ENCODE measurements around the gene CADM3. TPM values are rescaled to one million over a fixed set of nuclear protein-coding genes. Genes with fewer than 3 reads are reported as not detected.

The CADM3 gene
- total and polyA plus RNA-seq, 12 donors, result 0.83 to 7.8 (median 2.8) TPM; not detected in 1

DNA sequence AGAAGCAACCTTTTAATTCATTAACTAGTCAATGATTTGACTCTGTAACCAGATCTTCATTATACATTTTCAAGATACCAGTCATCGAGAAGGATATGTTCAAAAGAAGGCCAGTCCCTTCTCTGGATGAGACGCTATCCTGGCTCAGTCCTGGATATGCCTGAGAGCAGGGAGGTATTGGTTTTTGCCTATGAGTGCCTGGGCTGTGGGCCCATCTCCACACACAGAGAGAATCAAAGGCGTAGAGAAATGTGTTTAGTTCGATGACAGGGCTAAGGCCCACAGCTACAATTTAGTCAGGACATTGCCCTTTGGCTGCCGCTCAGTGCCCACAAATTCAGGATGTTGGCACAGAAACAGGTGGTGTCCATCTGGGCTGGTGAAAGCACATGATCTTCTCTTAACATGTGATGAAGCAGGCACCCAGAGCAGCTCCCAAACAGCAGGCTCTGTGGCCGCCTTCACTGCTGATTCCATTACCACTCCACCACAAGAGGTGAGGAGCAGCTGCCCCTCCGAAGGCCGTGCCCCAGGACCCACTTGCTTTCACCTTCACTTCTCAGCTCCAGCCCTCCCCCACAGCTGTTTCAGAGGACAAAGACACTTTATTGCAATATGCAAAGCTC is 58.0 kb downstream of the CADM3 start:
- Histone ChIP-seq H3K4me3 (no peak overlapping the region), H3K27me3 (no peaks in the 10 kb centered on the region), H3K4me1 (replicated peaks in 1 of 2) (no peaks in the 10 kb centered on the region), H3K36me3 (replicated peaks in 1 of 2) (no peaks in the 10 kb centered on the region), H3K27ac (no peak overlapping the region), H3K9me3 (replicated peaks in 1 of 3) (no peaks in the 10 kb centered on the region)
- 76 to 81% (median 80%) methylated on average over 8 of the region's 8 CpGs for WGBS, 4 donors
- no peak for DNase-seq
- TF ChIP-seq POLR2A (IDR thresholded peaks at IDR 0.05), result no peak
- no peak for TF ChIP-seq CTCF (IDR thresholded peaks at IDR 0.05)
- intact Hi-C loops (cut with DNase I), result no loop called here

GRCh38 chr1:159229896-159230295 is 58.5 kb downstream of the CADM3 start:
- no peak overlapping the region for H3K27ac ChIP-seq
- no peaks in the 10 kb centered on the region for H3K36me3 ChIP-seq (replicated peaks in 1 of 2)
- H3K9me3 ChIP-seq (replicated peaks in 1 of 3), result no peaks in the 10 kb centered on the region
- intact Hi-C loops (cut with DNase I), result no loop called here
- no peak overlapping the region for H3K4me3 ChIP-seq
- H3K4me1 ChIP-seq (replicated peaks in 1 of 2), result no peaks in the 10 kb centered on the region
- TF ChIP-seq CTCF (IDR thresholded peaks at IDR 0.05), result no peak
- TF ChIP-seq POLR2A (IDR thresholded peaks at IDR 0.05), result no peak
- DNase-seq, result no peak
- 12 to 22% (median 12%) methylated on average over 1 of the region's 1 CpG for WGBS, 4 donors
- no peaks in the 10 kb centered on the region for H3K27me3 ChIP-seq

GRCh38 chr1:159239551-159240220 is 68.3 kb downstream of the CADM3 start:
- Histone ChIP-seq H3K27ac (no peak overlapping the region), H3K4me3 (no peak overlapping the region), H3K27me3 (peaks cover 3% of the 10 kb centered on the region), H3K9me3 (replicated peaks in 1 of 3) (no peaks in the 10 kb centered on the region), H3K4me1 (replicated peaks in 1 of 2) (no peaks in the 10 kb centered on the region), H3K36me3 (replicated peaks in 1 of 2) (no peaks in the 10 kb centered on the region)
- TF ChIP-seq CTCF (IDR thresholded peaks at IDR 0.05) (no peak), POLR2A (IDR thresholded peaks at IDR 0.05) (no peak)
- 55 to 66% (median 59%) methylated on average over 4 of the region's 4 CpGs for WGBS, 4 donors
- no peak for DNase-seq
- intact Hi-C loops (cut with DNase I), result no loop called here

- no peak overlapping the region for H3K27ac ChIP-seq
- intact Hi-C loops (cut with DNase I), result no loop called here
Observed at GRCh38 chr1:159247266-159247665, 75.9 kb downstream of the CADM3 start.

More at GRCh38 chr1:159247266-159247665, 75.9 kb downstream of the CADM3 start:
- Histone ChIP-seq H3K27me3 (no peaks in the 10 kb centered on the region), H3K9me3 (replicated peaks in 1 of 3) (peaks cover 0 to 11% (median 0%) of the 10 kb centered on the region in 3 donors), H3K4me1 (replicated peaks in 1 of 2) (no peaks in the 10 kb centered on the region), H3K36me3 (replicated peaks in 1 of 2) (no peaks in the 10 kb centered on the region), H3K4me3 (no peak overlapping the region)
- 93 to 100% (median 95%) methylated on average over 3 of the region's 3 CpGs for WGBS, 4 donors
- DNase-seq, result no peak
- no peak for TF ChIP-seq POLR2A (IDR thresholded peaks at IDR 0.05)
- no peak for TF ChIP-seq CTCF (IDR thresholded peaks at IDR 0.05)

Measured in adrenal gland (tissue), 12 donors.